CD4-positive, alpha-beta T cell treated with Interleukin-17A for 1 hour (primary cell): Measurements from ENCODE around the gene TEN1.
A peak's percentile ranks its signal among the peaks of the same experiment; 100 is the strongest.
"Not testable (repeated sequence)": the region's sequence is repeated elsewhere in the genome, so short reads cannot be mapped to it uniquely, and the experiment has no call there.

Experiments
- DNase-seq: peaks from one replicate; pipeline ENCODE4 v3.0.0-alpha.2; 2020

The TEN1 gene

GRCh38 chr17:76032073-76032779 lies 53.2 kb downstream of the TEN1 start:
- DNase-seq, result no peak

- no peak for DNase-seq
These were observed 53.7 kb downstream of the TEN1 start for GRCh38 chr17:76032780-76033108.

- DNase-seq, result no peak
These were observed 54.1 kb downstream of the TEN1 start for GRCh38 chr17:76033139-76033538.

GRCh38 chr17:76034428-76035350 lies 55.6 kb downstream of the TEN1 start:
- DNase-seq, result no peak

- no peak for DNase-seq
These were observed 57.6 kb downstream of the TEN1 start for GRCh38 chr17:76036497-76037261.

GRCh38 chr17:76038050-76038449 lies 59.0 kb downstream of the TEN1 start:
- DNase-seq, result no peak

GRCh38 chr17:76039121-76039520 lies 60.1 kb downstream of the TEN1 start:
- DNase-seq, result no peak

GRCh38 chr17:76040376-76040775 lies 61.3 kb downstream of the TEN1 start:
- DNase-seq, result no peak

GRCh38 chr17:76042868-76043267 lies 63.8 kb downstream of the TEN1 start:
- not testable (repeated sequence) for DNase-seq

GRCh38 chr17:76044475-76045007 lies 65.5 kb downstream of the TEN1 start:
- DNase-seq, result not testable (repeated sequence)

- no peak for DNase-seq
These were observed 67.0 kb downstream of the TEN1 start for GRCh38 chr17:76046064-76046463.

GRCh38 chr17:76048025-76048605 lies 69.1 kb downstream of the TEN1 start:
- DNase-seq, result no peak

GRCh38 chr17:76048711-76049110 lies 69.7 kb downstream of the TEN1 start:
- peak; percentile 30 for DNase-seq

GRCh38 chr17:76049239-76049638 lies 70.2 kb downstream of the TEN1 start:
- DNase-seq, result no peak

GRCh38 chr17:76049836-76050537 lies 70.9 kb downstream of the TEN1 start:
- DNase-seq, result no peak
